Neural cell (in vitro differentiated cells): ENCODE results near the gene SLC38A11.

Source experiments
- CTCF ChIP-seq: fragments of 450-650 bp; IDR thresholded peaks from 2 replicates; pipeline ENCODE4 v1.5.1; 2014; ENCODE audit warnings: antibody characterized with exemption, mild to moderate bottlenecking, moderate library complexity; ENCODE audit not compliant: poor library complexity, severe bottlenecking
- EP300 ChIP-seq: fragments of 450-650 bp; conservative IDR thresholded peaks from 2 replicates; pipeline ENCODE4 v1.6.1; 2014; ENCODE audit warnings: antibody characterized with exemption, mild to moderate bottlenecking, moderate library complexity; ENCODE audit not compliant: poor library complexity, severe bottlenecking
- EZH2 ChIP-seq: fragments of 200-600, 300-800 bp; shearing (Covaris generic), sonication (generic); IDR thresholded peaks from 2 replicates; pipeline ENCODE4 v1.6.1; 2014; ENCODE audit warnings: antibody characterized with exemption, low read length, borderline replicate concordance, mild to moderate bottlenecking; ENCODE audit not compliant: insufficient read depth, poor library complexity, severe bottlenecking
- MXI1 ChIP-seq: fragments of 450-650 bp; conservative IDR thresholded peaks from 2 replicates; pipeline ENCODE4 v1.6.1; 2014; ENCODE audit warnings: antibody characterized with exemption, mild to moderate bottlenecking; ENCODE audit not compliant: poor library complexity, severe bottlenecking
- POLR2AphosphoS5 ChIP-seq: IDR thresholded peaks from 2 replicates; pipeline ENCODE4 v1.6.1; 2012
- RAD21 ChIP-seq: fragments of 450-650 bp; conservative IDR thresholded peaks from 2 replicates; pipeline ENCODE4 v1.6.1; 2014; ENCODE audit warnings: antibody characterized with exemption, mild to moderate bottlenecking, moderate library complexity
- REST ChIP-seq: IDR thresholded peaks from 2 replicates; pipeline ENCODE4 v1.6.1; 2012; ENCODE audit warnings: borderline replicate concordance
- SMC3 ChIP-seq: fragments of 450-650 bp; conservative IDR thresholded peaks from 2 replicates; pipeline ENCODE4 v1.6.1; 2014; ENCODE audit warnings: antibody characterized with exemption, mild to moderate bottlenecking, moderate library complexity; ENCODE audit not compliant: poor library complexity
- TAF1 ChIP-seq: IDR thresholded peaks from 2 replicates; pipeline ENCODE4 v1.6.1; 2012; ENCODE audit warnings: low read depth

- TF ChIP-seq TAF1 (no peak), RAD21 (no peak), CTCF (no peak), SMC3 (no peak), POLR2AphosphoS5 (no peak), EP300 (no peak), EZH2 (no peak), REST (no peak), MXI1 (no peak)
Observed at GRCh38 chr2:164913640-164914350, 41.5 kb downstream of the SLC38A11 start.
